MM.1S (cell line): Measurements from ENCODE around the gene ARCN1.

ENCODE experiments used
- DNase-seq: peaks from one replicate; pipeline ENCODE4 v3.0.0-alpha.2; 2015
- H2AFZ ChIP-seq: fragments of 300-600 bp; sonication (generic); 2 replicates; pipeline ENCODE4 v1.6.0; 2016; ENCODE audit warnings: antibody characterized with exemption, low read length
- H3F3A ChIP-seq: fragments of 300-600 bp; sonication (generic); 2 replicates; pipeline ENCODE4 v1.6.1; 2016; ENCODE audit warnings: mild to moderate bottlenecking, antibody characterized with exemption, low read length, moderate library complexity, mixed read lengths; ENCODE audit not compliant: insufficient read depth
- H3K27ac ChIP-seq: fragments of 300-600 bp; sonication (generic); 2 replicates; pipeline ENCODE4 v1.5.1; 2016; ENCODE audit warnings: mild to moderate bottlenecking, low read length
- H3K27me3 ChIP-seq: fragments of 300-600 bp; sonication (generic); replicated peaks from 2 replicates; pipeline ENCODE4 v1.6.0; 2016; ENCODE audit warnings: low read length; ENCODE audit not compliant: insufficient read depth
- H3K36me3 ChIP-seq: fragments of 300-600 bp; sonication (generic); replicated peaks from 2 replicates; pipeline ENCODE4 v1.6.1; 2016; ENCODE audit warnings: mild to moderate bottlenecking, low read length, mixed read lengths; ENCODE audit not compliant: insufficient read depth
- H3K4me1 ChIP-seq: fragments of 300-600 bp; sonication (generic); 2 replicates; pipeline ENCODE4 v1.6.1; 2016; ENCODE audit warnings: low read length, mixed read lengths
- H3K4me2 ChIP-seq: fragments of 300-600 bp; sonication (generic); 2 replicates; pipeline ENCODE4 v1.6.0; 2016; ENCODE audit warnings: low read depth, low read length
- H3K4me3 ChIP-seq: fragments of 300-600 bp; sonication (generic); 2 replicates; pipeline ENCODE4 v1.5.1; 2016; ENCODE audit warnings: low read length, mixed read lengths
- H3K79me2 ChIP-seq: fragments of 300-600 bp; sonication (generic); 2 replicates; pipeline ENCODE4 v1.6.1; 2016; ENCODE audit warnings: mixed run types, low read length, mixed read lengths
- H3K9ac ChIP-seq: fragments of 300-600 bp; sonication (generic); 2 replicates; pipeline ENCODE4 v1.6.1; 2016; ENCODE audit warnings: low read length, mixed read lengths
- H3K9me2 ChIP-seq: fragments of 300-600 bp; sonication (generic); replicated peaks from 2 replicates; pipeline ENCODE4 v1.6.1; 2016; ENCODE audit warnings: mild to moderate bottlenecking, low read length, mixed read lengths; ENCODE audit not compliant: insufficient read depth
- H3K9me3 ChIP-seq: fragments of 300-600 bp; sonication (generic); replicated peaks from 2 replicates; pipeline ENCODE4 v1.6.1; 2016; ENCODE audit warnings: mild to moderate bottlenecking, low read length, mixed read lengths; ENCODE audit not compliant: insufficient read depth
- H4K20me1 ChIP-seq: fragments of 300-600 bp; sonication (generic); 2 replicates; pipeline ENCODE4 v1.6.1; 2016; ENCODE audit warnings: mild to moderate bottlenecking, low read length, moderate library complexity, mixed read lengths; ENCODE audit not compliant: insufficient read depth
- CTCF ChIP-seq: fragments of 300-600 bp; sonication (generic); IDR thresholded peaks from 2 replicates; pipeline ENCODE4 v1.5.1; 2016; ENCODE audit warnings: antibody characterized with exemption, low read length, mixed read lengths
- EZH2 ChIP-seq: fragments of 300-600 bp; sonication (generic); optimal IDR thresholded peaks from 2 replicates; pipeline ENCODE3; 2017; ENCODE audit warnings: low read depth, mild to moderate bottlenecking, antibody characterized with exemption, low read length, mixed read lengths
- EZH2phosphoT487 ChIP-seq: fragments of 300-600 bp; sonication (generic); IDR thresholded peaks from 2 replicates; pipeline ENCODE4 v1.6.1; 2018; ENCODE audit warnings: antibody characterized with exemption, low read length

The ARCN1 gene

GRCh38 chr11:118648291-118648690 lies 76.1 kb downstream of the ARCN1 start:
- no peak overlapping the region for H3K27ac ChIP-seq
- no peaks in the 10 kb centered on the region for H3K36me3 ChIP-seq

GRCh38 chr11:118649941-118650340 lies 77.7 kb downstream of the ARCN1 start:
- TF ChIP-seq EZH2 (no peak), CTCF (no peak), EZH2phosphoT487 (no peak)
- Histone ChIP-seq H3K9me3 (no peaks in the 10 kb centered on the region), H3K9ac (no peak overlapping the region), H2AFZ (no peak overlapping the region), H3K27ac (no peak overlapping the region), H3K4me2 (no peak overlapping the region), H3F3A (no peaks in the 10 kb centered on the region), H3K4me1 (peaks cover 11% of the 10 kb centered on the region), H3K4me3 (no peak overlapping the region), H3K36me3 (no peaks in the 10 kb centered on the region), H4K20me1 (no peaks in the 10 kb centered on the region), H3K27me3 (no peaks in the 10 kb centered on the region), H3K9me2 (no peaks in the 10 kb centered on the region), H3K79me2 (no peaks in the 10 kb centered on the region)
- no peak for DNase-seq

More at GRCh38 chr11:118648291-118648690, 76.1 kb downstream of the ARCN1 start:
- Histone ChIP-seq H3K4me3 (no peak overlapping the region), H3K4me2 (no peak overlapping the region), H3K4me1 (peaks cover 11% of the 10 kb centered on the region), H4K20me1 (no peaks in the 10 kb centered on the region), H3F3A (no peaks in the 10 kb centered on the region), H3K79me2 (no peaks in the 10 kb centered on the region), H3K9me3 (no peaks in the 10 kb centered on the region), H3K9ac (no peak overlapping the region), H2AFZ (no peak overlapping the region), H3K27me3 (no peaks in the 10 kb centered on the region), H3K9me2 (no peaks in the 10 kb centered on the region)
- TF ChIP-seq EZH2phosphoT487 (no peak), EZH2 (no peak), CTCF (no peak)
- no peak for DNase-seq

GRCh38 chr11:118650366-118650765 lies 78.2 kb downstream of the ARCN1 start:
- Histone ChIP-seq H3K27ac (no peak overlapping the region), H3K4me3 (no peak overlapping the region), H3K27me3 (no peaks in the 10 kb centered on the region), H3F3A (no peaks in the 10 kb centered on the region), H3K9me2 (no peaks in the 10 kb centered on the region), H3K4me1 (peaks cover 11% of the 10 kb centered on the region), H3K79me2 (no peaks in the 10 kb centered on the region), H3K4me2 (no peak overlapping the region), H2AFZ (no peak overlapping the region), H3K9ac (no peak overlapping the region), H4K20me1 (no peaks in the 10 kb centered on the region), H3K9me3 (no peaks in the 10 kb centered on the region), H3K36me3 (no peaks in the 10 kb centered on the region)
- TF ChIP-seq EZH2 (no peak), CTCF (no peak), EZH2phosphoT487 (no peak)
- DNase-seq: no peak
